Suppressor macrophage (primary cell): ENCODE data around the gene LRBA.

Source experiments
- DNase-seq, 4 experiments: peaks; one replicate each; pipeline ENCODE4 v3.0.0-alpha.2; 2020 to 2022

LRBA gene

GRCh38 chr4:150723727-150724411 is 291.2 kb downstream of the LRBA start:
- no peak for DNase-seq

- peak; percentile 82 to 87 (median 86) for DNase-seq
Observed at GRCh38 chr4:150722908-150723362, 292.1 kb downstream of the LRBA start.

- DNase-seq = no peak
Observed at GRCh38 chr4:150720973-150721518, 294.0 kb downstream of the LRBA start.

- DNase-seq = no peak
Observed at GRCh38 chr4:150717952-150718351, 297.1 kb downstream of the LRBA start.

GRCh38 chr4:150714462-150715438 is 300.3 kb downstream of the LRBA start:
- DNase-seq = no peak

- DNase-seq = no peak
Observed at GRCh38 chr4:150713251-150713650, 301.8 kb downstream of the LRBA start.

GRCh38 chr4:150710770-150711375 is 304.2 kb downstream of the LRBA start:
- DNase-seq = no peak

- no peak for DNase-seq
Observed at GRCh38 chr4:150708004-150708403, 307.1 kb downstream of the LRBA start.

GRCh38 chr4:150699599-150699998 is 315.5 kb downstream of the LRBA start:
- DNase-seq = no peak

- no peak for DNase-seq
Observed at GRCh38 chr4:150695162-150695561, 319.9 kb downstream of the LRBA start.

GRCh38 chr4:150694438-150694837 is 320.6 kb downstream of the LRBA start:
- no peak for DNase-seq

- no peak for DNase-seq
Observed at GRCh38 chr4:150683775-150684350, 331.2 kb downstream of the LRBA start.

- no peak for DNase-seq
Observed at GRCh38 chr4:150682126-150682525, 333.0 kb downstream of the LRBA start.

GRCh38 chr4:150681063-150681462 is 334.0 kb downstream of the LRBA start:
- no peak for DNase-seq

GRCh38 chr4:150680651-150681050 is 334.4 kb downstream of the LRBA start:
- DNase-seq = no peak

- DNase-seq = no peak
Observed at GRCh38 chr4:150679765-150680343, 335.2 kb downstream of the LRBA start.

- DNase-seq = no peak
Observed at GRCh38 chr4:150679018-150679764, 335.9 kb downstream of the LRBA start.

GRCh38 chr4:150673793-150674192 is 341.3 kb downstream of the LRBA start:
- DNase-seq = peak; percentile 14 to 63 (median 35)

- DNase-seq = no peak
Observed at GRCh38 chr4:150668824-150669223, 346.3 kb downstream of the LRBA start.

- no peak for DNase-seq
Observed at GRCh38 chr4:150664935-150665334, 350.1 kb downstream of the LRBA start.

GRCh38 chr4:150662686-150663085 is 352.4 kb downstream of the LRBA start:
- no peak for DNase-seq
